HepG2 (cell line): ENCODE results near the gene SIRPA. TPM values are rescaled to one million over a fixed set of nuclear protein-coding genes. Genes with fewer than 3 reads are reported as not detected.

Experiments used
- AGO2 ChIP-seq: fragments of 200-400 bp; formaldehyde crosslinking; optimal IDR thresholded peaks from 2 replicates; pipeline ENCODE3; 2017; ENCODE audit warnings: mild to moderate bottlenecking, low read depth, low read length, moderate library complexity
- ZNF451 ChIP-seq: sonication (generic); formaldehyde crosslinking; IDR thresholded peaks from 2 replicates; pipeline ENCODE4 v1.5.0; 2020; ENCODE audit warnings: mild to moderate bottlenecking, missing genetic modification reagents
- ZNF562 ChIP-seq: sonication (generic); formaldehyde crosslinking; IDR thresholded peaks from 2 replicates; pipeline ENCODE4 v1.8.0; 2022; ENCODE audit warnings: missing genetic modification reagents, borderline replicate concordance
- polyA plus RNA-seq, 8 experiments: library from polyadenylated mRNA; depleted of rRNA in 3 of 8; stranded (reverse) in 7 of 8; unstranded in 1 of 8; fragments of >200 nt; fragmentation: Illumina TruSeq in 4 of 8; extraction: Trizol in 4 of 8; gene quantifications; 2 replicates each; pipeline versions ENCODE4 v1.2.1 to v1.2.3, GENCODE V29; 2011 to 2016; ENCODE audit warnings: low read depth in 4 of 8, missing spikeins in 1 of 8, mixed read lengths in 1 of 8; ENCODE audit not compliant: insufficient read depth in 1 of 8
- total RNA-seq, 5 experiments: library from RNA; depleted of rRNA; stranded (reverse); fragments of >200 nt; fragmentation: Illumina TruSeq; extraction: Trizol; gene quantifications; 2 replicates each; pipeline ENCODE4 v1.2.3, GENCODE V29; 2016; ENCODE audit warnings: low read depth in 1 of 5
- TF ChIP-seq, protein P1 (sequence below): sonication (generic); formaldehyde crosslinking; IDR thresholded peaks from 2 replicates; pipeline ENCODE4 v1.4.0; 2020; ENCODE audit warnings: mild to moderate bottlenecking, missing genetic modification reagents
- TF ChIP-seq, protein P2 (sequence below): sonication (generic); formaldehyde crosslinking; IDR thresholded peaks from 2 replicates; pipeline ENCODE4 v1.4.0; 2020; ENCODE audit warnings: missing genetic modification reagents, borderline replicate concordance

The SIRPA gene
- total and polyA plus RNA-seq, 2 of the 13 experiments (the other 11 are each of a cell fraction or from before 2014, with no cell fraction given) = 7.2 to 17.6 TPM

- TF ChIP-seq, protein P1, sequence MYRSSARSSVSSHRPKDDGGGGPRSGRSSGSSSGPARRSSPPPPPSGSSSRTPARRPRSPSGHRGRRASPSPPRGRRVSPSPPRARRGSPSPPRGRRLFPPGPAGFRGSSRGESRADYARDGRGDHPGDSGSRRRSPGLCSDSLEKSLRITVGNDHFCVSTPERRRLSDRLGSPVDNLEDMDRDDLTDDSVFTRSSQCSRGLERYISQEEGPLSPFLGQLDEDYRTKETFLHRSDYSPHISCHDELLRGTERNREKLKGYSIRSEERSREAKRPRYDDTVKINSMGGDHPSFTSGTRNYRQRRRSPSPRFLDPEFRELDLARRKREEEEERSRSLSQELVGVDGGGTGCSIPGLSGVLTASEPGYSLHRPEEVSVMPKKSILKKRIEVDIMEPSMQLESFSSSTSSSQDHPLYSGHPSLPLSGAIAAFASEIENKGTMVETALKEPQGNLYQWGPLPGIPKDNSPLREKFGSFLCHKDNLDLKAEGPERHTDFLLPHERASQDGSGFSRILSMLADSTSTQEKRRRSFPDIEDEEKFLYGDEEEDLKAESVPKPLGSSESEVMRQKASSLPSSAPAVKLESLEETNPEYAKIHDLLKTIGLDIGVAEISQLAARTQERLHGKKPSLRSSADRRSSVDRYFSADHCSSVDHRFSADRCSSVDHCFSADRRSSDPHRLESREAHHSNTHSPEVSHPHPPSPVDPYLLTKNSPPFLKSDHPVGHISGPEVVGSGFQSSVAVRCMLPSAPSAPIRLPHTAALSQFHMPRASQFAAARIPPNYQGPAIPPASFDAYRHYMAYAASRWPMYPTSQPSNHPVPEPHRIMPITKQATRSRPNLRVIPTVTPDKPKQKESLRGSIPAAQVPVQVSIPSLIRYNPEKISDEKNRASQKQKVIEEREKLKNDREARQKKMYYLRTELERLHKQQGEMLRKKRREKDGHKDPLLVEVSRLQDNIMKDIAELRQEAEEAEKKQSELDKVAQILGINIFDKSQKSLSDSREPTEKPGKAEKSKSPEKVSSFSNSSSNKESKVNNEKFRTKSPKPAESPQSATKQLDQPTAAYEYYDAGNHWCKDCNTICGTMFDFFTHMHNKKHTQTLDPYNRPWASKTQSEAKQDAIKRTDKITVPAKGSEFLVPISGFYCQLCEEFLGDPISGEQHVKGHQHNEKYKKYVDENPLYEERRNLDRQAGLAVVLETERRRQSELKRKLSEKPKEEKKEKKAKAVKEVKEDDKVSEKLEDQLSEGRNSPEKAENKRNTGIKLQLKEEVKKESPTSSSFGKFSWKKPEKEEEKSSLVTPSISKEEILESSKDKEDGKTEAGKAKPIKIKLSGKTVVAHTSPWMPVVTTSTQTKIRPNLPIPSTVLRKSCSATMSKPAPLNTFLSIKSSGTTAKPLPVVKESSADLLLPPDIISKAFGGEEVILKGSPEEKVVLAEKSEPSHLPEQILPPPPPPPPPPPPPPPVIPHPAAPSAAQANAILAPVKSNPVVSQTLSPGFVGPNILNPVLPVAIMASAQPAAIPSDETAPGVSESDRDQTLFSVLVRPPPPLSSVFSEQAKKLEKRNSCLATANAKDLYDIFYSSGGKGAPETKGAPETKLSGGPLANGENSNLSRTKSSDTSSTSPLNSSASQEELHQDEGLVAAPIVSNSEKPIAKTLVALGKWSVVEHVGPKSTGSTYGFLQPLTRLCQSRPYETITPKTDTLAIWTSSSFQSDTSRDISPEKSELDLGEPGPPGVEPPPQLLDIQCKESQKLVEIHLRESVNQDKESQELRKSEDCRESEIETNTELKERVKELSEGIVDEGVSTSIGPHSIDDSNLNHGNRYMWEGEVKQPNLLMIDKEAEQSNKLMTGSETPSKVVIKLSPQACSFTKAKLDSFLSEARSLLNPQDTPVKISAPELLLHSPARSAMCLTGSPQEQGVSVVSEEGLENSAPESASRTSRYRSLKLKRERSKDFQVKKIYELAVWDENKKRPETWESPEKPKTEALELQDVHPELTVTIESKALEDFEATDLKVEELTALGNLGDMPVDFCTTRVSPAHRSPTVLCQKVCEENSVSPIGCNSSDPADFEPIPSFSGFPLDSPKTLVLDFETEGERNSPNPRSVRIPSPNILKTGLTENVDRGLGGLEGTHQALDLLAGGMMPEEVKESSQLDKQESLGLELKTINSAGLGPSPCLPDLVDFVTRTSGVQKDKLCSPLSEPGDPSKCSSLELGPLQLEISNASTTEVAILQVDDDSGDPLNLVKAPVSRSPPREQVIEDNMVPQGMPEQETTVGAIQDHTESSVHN (CRISPR knock-in tag) = no peak
- TF ChIP-seq ZNF562 (CRISPR knock-in tag) (no peak), ZNF451 (CRISPR knock-in tag) (no peak), AGO2 (peak; percentile 35)
- TF ChIP-seq, protein P2, sequence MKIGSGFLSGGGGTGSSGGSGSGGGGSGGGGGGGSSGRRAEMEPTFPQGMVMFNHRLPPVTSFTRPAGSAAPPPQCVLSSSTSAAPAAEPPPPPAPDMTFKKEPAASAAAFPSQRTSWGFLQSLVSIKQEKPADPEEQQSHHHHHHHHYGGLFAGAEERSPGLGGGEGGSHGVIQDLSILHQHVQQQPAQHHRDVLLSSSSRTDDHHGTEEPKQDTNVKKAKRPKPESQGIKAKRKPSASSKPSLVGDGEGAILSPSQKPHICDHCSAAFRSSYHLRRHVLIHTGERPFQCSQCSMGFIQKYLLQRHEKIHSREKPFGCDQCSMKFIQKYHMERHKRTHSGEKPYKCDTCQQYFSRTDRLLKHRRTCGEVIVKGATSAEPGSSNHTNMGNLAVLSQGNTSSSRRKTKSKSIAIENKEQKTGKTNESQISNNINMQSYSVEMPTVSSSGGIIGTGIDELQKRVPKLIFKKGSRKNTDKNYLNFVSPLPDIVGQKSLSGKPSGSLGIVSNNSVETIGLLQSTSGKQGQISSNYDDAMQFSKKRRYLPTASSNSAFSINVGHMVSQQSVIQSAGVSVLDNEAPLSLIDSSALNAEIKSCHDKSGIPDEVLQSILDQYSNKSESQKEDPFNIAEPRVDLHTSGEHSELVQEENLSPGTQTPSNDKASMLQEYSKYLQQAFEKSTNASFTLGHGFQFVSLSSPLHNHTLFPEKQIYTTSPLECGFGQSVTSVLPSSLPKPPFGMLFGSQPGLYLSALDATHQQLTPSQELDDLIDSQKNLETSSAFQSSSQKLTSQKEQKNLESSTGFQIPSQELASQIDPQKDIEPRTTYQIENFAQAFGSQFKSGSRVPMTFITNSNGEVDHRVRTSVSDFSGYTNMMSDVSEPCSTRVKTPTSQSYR (CRISPR knock-in tag) = 0 out of 2 replicates have a peak, but pooled peaks have one; percentile 12
Observed at GRCh38 chr20:1890469-1891262, 4.5 kb upstream of the SIRPA start (continued).
